GM21737 (cell line): ENCODE measurements around the gene ZFAND4.
"Not testable (repeated sequence)": the region's sequence is repeated elsewhere in the genome, so short reads cannot be mapped to it uniquely, and the experiment has no call there.

Source experiments
- ATAC-seq: cut with Tn5 transposase; IDR thresholded peaks from one replicate; pipeline ENCODE4 v1.9.1; 2021; ENCODE audit warnings: mild to moderate bottlenecking, moderate library complexity; ENCODE audit not compliant: unreplicated experiment

Gene ZFAND4

GRCh38 chr10:45644527-45644926, 28.0 kb downstream of the ZFAND4 start:
- no peak for ATAC-seq

GRCh38 chr10:45640941-45641340, 31.6 kb downstream of the ZFAND4 start:
- no peak for ATAC-seq

GRCh38 chr10:45640049-45640448, 32.5 kb downstream of the ZFAND4 start:
- ATAC-seq, result no peak

GRCh38 chr10:45627412-45628048, 45.0 kb downstream of the ZFAND4 start:
- ATAC-seq, result no peak

- ATAC-seq, result no peak
These were observed 46.7 kb downstream of the ZFAND4 start for GRCh38 chr10:45625879-45626278.

GRCh38 chr10:45624724-45625123, 47.8 kb downstream of the ZFAND4 start:
- ATAC-seq, result no peak

- ATAC-seq, result no peak
These were observed 57.7 kb downstream of the ZFAND4 start for GRCh38 chr10:45614869-45615268.

- ATAC-seq, result no peak
These were observed 59.8 kb downstream of the ZFAND4 start for GRCh38 chr10:45612741-45613140.

- no peak for ATAC-seq
These were observed 64.5 kb downstream of the ZFAND4 start for GRCh38 chr10:45608052-45608451.

- no peak for ATAC-seq
These were observed 65.3 kb downstream of the ZFAND4 start for GRCh38 chr10:45607276-45607675.

GRCh38 chr10:45602836-45603235, 69.7 kb downstream of the ZFAND4 start:
- no peak for ATAC-seq

GRCh38 chr10:45602082-45602730, 70.4 kb downstream of the ZFAND4 start:
- ATAC-seq, result no peak

- not testable (repeated sequence) for ATAC-seq
These were observed 71.2 kb downstream of the ZFAND4 start for GRCh38 chr10:45601254-45601930.

- ATAC-seq, result not testable (repeated sequence)
These were observed 72.0 kb downstream of the ZFAND4 start for GRCh38 chr10:45600337-45601253.

- no peak for ATAC-seq
These were observed 72.9 kb downstream of the ZFAND4 start for GRCh38 chr10:45599646-45600045.

- ATAC-seq, result no peak
These were observed 73.5 kb downstream of the ZFAND4 start for GRCh38 chr10:45599021-45599603.

- no peak for ATAC-seq
These were observed 76.0 kb downstream of the ZFAND4 start for GRCh38 chr10:45596526-45596925.

- ATAC-seq, result peak; percentile 94
These were observed 78.1 kb downstream of the ZFAND4 start for GRCh38 chr10:45594276-45595157.

GRCh38 chr10:45593938-45594275, 78.7 kb downstream of the ZFAND4 start:
- ATAC-seq, result no peak

- ATAC-seq, result no peak
These were observed 79.6 kb downstream of the ZFAND4 start for GRCh38 chr10:45592926-45593325.
